Measurements from ENCODE around the gene CEP95.

GRCh38 chr17:64496348-64496785 is 10.4 kb upstream of the CEP95 start:
- TF ChIP-seq HCFC1 (IDR thresholded peaks at IDR 0.05; ENCODE audit: low read length) (no peak), FOXM1 (IDR thresholded peaks at IDR 0.05; ENCODE audit: low read depth, low read length) (no peak), STAT3 (IDR thresholded peaks at IDR 0.05; ENCODE audit: low read depth, low read length) (no peak), RAD21 (IDR thresholded peaks at IDR 0.05; ENCODE audit: insufficient read depth, low read depth, low read length) (no peak), TCF3 (IDR thresholded peaks at IDR 0.05; ENCODE audit: borderline replicate concordance, insufficient read depth, low read depth, low read length) (no peak)
- TF ChIP-seq, protein P1, sequence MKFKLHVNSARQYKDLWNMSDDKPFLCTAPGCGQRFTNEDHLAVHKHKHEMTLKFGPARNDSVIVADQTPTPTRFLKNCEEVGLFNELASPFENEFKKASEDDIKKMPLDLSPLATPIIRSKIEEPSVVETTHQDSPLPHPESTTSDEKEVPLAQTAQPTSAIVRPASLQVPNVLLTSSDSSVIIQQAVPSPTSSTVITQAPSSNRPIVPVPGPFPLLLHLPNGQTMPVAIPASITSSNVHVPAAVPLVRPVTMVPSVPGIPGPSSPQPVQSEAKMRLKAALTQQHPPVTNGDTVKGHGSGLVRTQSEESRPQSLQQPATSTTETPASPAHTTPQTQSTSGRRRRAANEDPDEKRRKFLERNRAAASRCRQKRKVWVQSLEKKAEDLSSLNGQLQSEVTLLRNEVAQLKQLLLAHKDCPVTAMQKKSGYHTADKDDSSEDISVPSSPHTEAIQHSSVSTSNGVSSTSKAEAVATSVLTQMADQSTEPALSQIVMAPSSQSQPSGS (IDR thresholded peaks at IDR 0.05; ENCODE audit: low read length): no peak

Data from GM12878 (cell line).